Esophagus squamous epithelium (tissue), 5 donors: ENCODE measurements around the gene FBXO5. TPM values are rescaled to one million over a fixed set of nuclear protein-coding genes. Genes with fewer than 3 reads are reported as not detected.

Experiments used
- DNase-seq: peaks from one replicate; lab custom pipeline; 2025; lab: John Stamatoyannopoulos, UW
- H3K27ac ChIP-seq, 4 donors: fragments of 200-600 bp; sonication (generic); one replicate each; pipeline ENCODE4 v1.5.1; 2016 to 2019; ENCODE audit warnings: mild to moderate bottlenecking in 1 of 4
- H3K27me3 ChIP-seq, 4 donors: fragments of 200-600 bp; sonication (generic); 1 replicate in 3 of 4; 2 replicates in 1 of 4; pipeline versions ENCODE4 v1.5.1 to v1.6.0; 2017 to 2021; ENCODE audit warnings: antibody characterized with exemption in 1 of 4
- H3K36me3 ChIP-seq, 3 donors: fragments of 200-600 bp; sonication (generic); one replicate each; pipeline ENCODE4 v1.5.1; 2016 to 2019
- H3K4me1 ChIP-seq, 3 donors: fragments of 200-600 bp; sonication (generic); one replicate each; pipeline ENCODE4 v1.5.1; 2017 to 2019
- H3K4me3 ChIP-seq, 4 donors: fragments of 200-600 bp; sonication (generic); 1 replicate in 3 of 4; 2 replicates in 1 of 4; pipeline ENCODE4 v1.5.1; 2016 to 2019; ENCODE audit warnings: mild to moderate bottlenecking in 2 of 4, moderate library complexity in 1 of 4
- H3K9me3 ChIP-seq, 3 donors: fragments of 200-600 bp; sonication (generic); one replicate each; pipeline ENCODE4 v1.5.1; 2016 to 2019
- CTCF ChIP-seq, 6 experiments: fragments of 450-650 bp in 4 of 6; fragments of 200-600 bp in 2 of 6; sonication (generic) in 2 of 6; IDR thresholded peaks; one replicate each; pipeline ENCODE4 v1.5.1; 2016 to 2019; ENCODE audit warnings: antibody characterized with exemption in 6 of 6, mild to moderate bottlenecking in 4 of 6, moderate library complexity in 4 of 6
- POLR2A ChIP-seq, 4 donors: fragments of 450-650 bp; IDR thresholded peaks; one replicate each; pipeline ENCODE4 v1.6.1; 2017; ENCODE audit warnings: antibody characterized with exemption in 4 of 4, mild to moderate bottlenecking in 4 of 4, moderate library complexity in 3 of 4
- WGBS, 2 donors: methylation state at CpG; one replicate each; pipeline ENCODE4 v1.1.5; 2018; 5-methylcytosine and 5-hydroxymethylcytosine counted together
- intact Hi-C: fragments of 100-400 bp; cut with DNase I; formaldehyde crosslinking; loops from one replicate; pipeline ENCODE4 v1.15.0; 2022
- total RNA-seq, 4 donors: library from RNA; depleted of rRNA; stranded (reverse); fragments of >200 nt; gene quantifications; one replicate each; pipeline ENCODE4 v1.1.0, GENCODE V29; 2016
- donor health status: DM: yes; HTN: yes; CAD: no.

Gene FBXO5
- total RNA-seq, 4 donors from 2014 or later: 2.7 to 9.4 (median 7.3) TPM

DNA sequence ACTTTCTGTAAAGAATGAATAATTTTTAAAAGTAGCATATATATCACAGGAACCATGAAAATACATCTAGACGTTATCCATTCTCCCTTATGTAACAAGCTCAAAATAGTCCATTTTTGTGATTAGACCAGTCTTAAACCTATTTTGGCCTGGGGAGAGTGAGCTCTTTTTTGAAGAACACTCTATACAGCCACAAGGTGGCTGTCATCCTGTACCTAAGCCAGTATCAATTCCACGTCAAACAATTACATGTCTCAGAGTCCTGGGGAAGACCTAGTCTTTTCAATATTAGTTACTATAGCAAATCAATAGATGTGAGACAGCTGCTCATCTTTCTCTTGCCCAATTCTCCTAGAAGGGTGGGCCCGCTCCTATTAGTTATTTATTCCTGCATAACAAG, 28.4 kb downstream of the FBXO5 start:
- intact Hi-C loops: loop anchor here (10.0 kb wide), 1 partner anchor 60 kb away; no protein-coding TSS in a partner anchor
- TF ChIP-seq POLR2A (IDR thresholded peaks at IDR 0.05) (no peak), CTCF (IDR thresholded peaks at IDR 0.05) (peak in 2 of 6 experiments; percentile 4 to 26)
- Histone ChIP-seq H3K9me3 (no peaks in the 10 kb centered on the region), H3K36me3 (no peaks in the 10 kb centered on the region), H3K4me1 (no peaks in the 10 kb centered on the region), H3K27ac (no peak overlapping the region), H3K27me3 (peaks cover 0 to 4% (median 0%) of the 10 kb centered on the region in 4 donors), H3K4me3 (no peak overlapping the region)
- DNase-seq: no peak
- WGBS, 2 donors: 59 to 64% methylated on average over 3 of the region's 3 CpGs

- no peak overlapping the region for H3K27ac ChIP-seq
- H3K27me3 ChIP-seq: peaks cover 0 to 14% (median 0%) of the 10 kb centered on the region in 4 donors
- no peak for DNase-seq
- H3K4me1 ChIP-seq: peaks cover 0 to 6% (median 0%) of the 10 kb centered on the region in 3 donors
- no peak overlapping the region for H3K4me3 ChIP-seq
- no peaks in the 10 kb centered on the region for H3K36me3 ChIP-seq
- no peak for TF ChIP-seq POLR2A (IDR thresholded peaks at IDR 0.05)
- TF ChIP-seq CTCF (IDR thresholded peaks at IDR 0.05): peak in 4 of 6 experiments; percentile 20 to 51 (median 32)
- H3K9me3 ChIP-seq: no peaks in the 10 kb centered on the region
- intact Hi-C loops: loop anchor here (10.0 kb wide), 1 partner anchor 62 kb away; no protein-coding TSS in a partner anchor
- WGBS, 2 donors: 58 to 62% methylated on average over 7 of the region's 7 CpGs
These were observed 29.9 kb downstream of the FBXO5 start for GRCh38 chr6:152952866-152953509.

DNA sequence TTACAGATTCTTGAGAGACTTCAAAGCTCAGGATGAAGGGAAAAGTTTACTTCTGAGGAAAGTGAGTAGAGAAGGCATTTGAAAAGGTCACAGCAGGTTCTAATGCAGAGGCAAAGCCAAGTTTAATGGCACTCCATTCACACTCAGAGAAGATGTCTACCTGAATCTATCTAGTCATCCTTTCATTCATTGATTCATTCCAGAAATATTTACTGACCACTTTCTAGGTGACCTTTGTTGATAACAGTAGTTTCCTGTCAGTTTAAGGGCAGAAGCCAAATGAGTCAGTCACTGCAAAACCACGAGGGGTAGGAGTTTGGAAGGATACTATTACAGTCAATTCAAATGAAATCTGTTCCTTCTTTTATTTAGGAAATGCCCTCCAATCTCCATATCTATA, 30.8 kb downstream of the FBXO5 start:
- Histone ChIP-seq H3K9me3 (no peaks in the 10 kb centered on the region), H3K27me3 (peaks cover 0 to 14% (median 0%) of the 10 kb centered on the region in 4 donors), H3K4me1 (peaks cover 0 to 8% (median 0%) of the 10 kb centered on the region in 3 donors), H3K27ac (no peak overlapping the region), H3K4me3 (no peak overlapping the region), H3K36me3 (no peaks in the 10 kb centered on the region)
- TF ChIP-seq POLR2A (IDR thresholded peaks at IDR 0.05): no peak
- no peak for TF ChIP-seq CTCF (IDR thresholded peaks at IDR 0.05)
- WGBS, 2 donors: 12 to 19% methylated on average over 1 of the region's 1 CpG
- intact Hi-C loops: loop anchor here (10.0 kb wide), 1 partner anchor 63 kb away; no protein-coding TSS in a partner anchor
- DNase-seq: no peak

GRCh38 chr6:152950240-152950639, 32.6 kb downstream of the FBXO5 start:
- peaks cover 0 to 8% (median 0%) of the 10 kb centered on the region in 3 donors for H3K4me1 ChIP-seq
- no peak for DNase-seq
- no peaks in the 10 kb centered on the region for H3K9me3 ChIP-seq
- no peak overlapping the region for H3K4me3 ChIP-seq
- no peaks in the 10 kb centered on the region for H3K36me3 ChIP-seq
- peaks cover 0 to 14% (median 0%) of the 10 kb centered on the region in 4 donors for H3K27me3 ChIP-seq
- no peak overlapping the region for H3K27ac ChIP-seq
- intact Hi-C loops: loop anchor here (10.0 kb wide), 1 partner anchor 65 kb away; no protein-coding TSS in a partner anchor
- 78 to 84% methylated on average over 3 of the region's 3 CpGs for whole genome bisulfite sequencing, 2 donors
- TF ChIP-seq CTCF (IDR thresholded peaks at IDR 0.05): no peak
- no peak for TF ChIP-seq POLR2A (IDR thresholded peaks at IDR 0.05)

DNA sequence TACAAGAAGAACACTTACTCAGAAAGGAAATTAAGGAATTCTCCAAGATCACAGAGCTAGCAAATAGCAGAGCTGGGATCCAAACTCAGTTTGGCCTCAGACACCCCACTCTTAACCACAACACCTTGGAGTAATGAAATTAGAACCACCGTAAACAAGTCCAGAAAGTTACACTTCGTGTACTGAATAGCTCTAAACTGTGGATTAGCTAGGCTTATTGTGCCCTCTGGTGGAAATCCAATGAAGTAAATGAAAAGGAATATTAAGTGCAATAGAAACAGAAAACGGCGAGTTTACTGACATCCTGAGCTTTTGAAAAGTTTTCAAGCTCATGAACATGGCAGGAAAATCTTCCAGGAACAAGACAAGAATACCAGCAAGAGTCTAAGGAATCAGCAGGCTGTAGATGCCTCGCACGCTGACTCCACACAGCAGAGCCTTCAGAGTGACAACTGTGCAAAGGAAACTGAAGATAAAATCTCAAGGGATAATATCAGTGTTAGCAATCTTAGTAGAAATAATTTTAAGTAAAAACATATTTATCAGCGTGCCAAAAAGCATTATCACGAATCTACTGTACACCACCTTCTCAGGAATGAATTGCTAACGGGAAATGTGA, 34.6 kb downstream of the FBXO5 start:
- Histone ChIP-seq H3K27ac (no peak overlapping the region), H3K4me3 (peak overlapping the region in 1 of 4 donors; percentile 18), H3K4me1 (peaks cover 0 to 8% (median 0%) of the 10 kb centered on the region in 3 donors), H3K36me3 (no peaks in the 10 kb centered on the region), H3K27me3 (peaks cover 0 to 14% (median 0%) of the 10 kb centered on the region in 4 donors), H3K9me3 (no peaks in the 10 kb centered on the region)
- 23 to 27% methylated on average over 9 of the region's 9 CpGs for WGBS, 2 donors
- intact Hi-C loops: loop anchor here (5.0 kb wide), 1 partner anchor 86 kb away; no protein-coding TSS in a partner anchor
- TF ChIP-seq CTCF (IDR thresholded peaks at IDR 0.05) (peak; percentile 44 to 69 (median 53)), POLR2A (IDR thresholded peaks at IDR 0.05) (no peak)
- DNase-seq: no peak
